ENCODE data around the gene VMP1. TPM values are rescaled to one million over a fixed set of nuclear protein-coding genes. Genes with fewer than 3 reads are reported as not detected.

Gene VMP1
- total RNA-seq, 2 donors from 2014 or later = 175 to 203 TPM

- H3K9me3 ChIP-seq = no peaks in the 10 kb centered on the region
- H3K27ac ChIP-seq = no peak overlapping the region
- H3K27me3 ChIP-seq (replicated peaks; ENCODE audit: insufficient read depth) = no peaks in the 10 kb centered on the region
- intact Hi-C loops (cut with DNase I) = no loop called here
- 81% methylated on average over 7 of the region's 7 CpGs for WGBS
- DNase-seq (ENCODE audit: low spot score) = no peak
- H3K36me3 ChIP-seq = peaks cover 7 to 9% of the 10 kb centered on the region in 2 donors
- no peaks in the 10 kb centered on the region for H3K4me1 ChIP-seq (replicated peaks)
- no peak overlapping the region for H3K4me3 ChIP-seq
- TF ChIP-seq POLR2A (IDR thresholded peaks at IDR 0.05) = no peak
- TF ChIP-seq, protein P1, sequence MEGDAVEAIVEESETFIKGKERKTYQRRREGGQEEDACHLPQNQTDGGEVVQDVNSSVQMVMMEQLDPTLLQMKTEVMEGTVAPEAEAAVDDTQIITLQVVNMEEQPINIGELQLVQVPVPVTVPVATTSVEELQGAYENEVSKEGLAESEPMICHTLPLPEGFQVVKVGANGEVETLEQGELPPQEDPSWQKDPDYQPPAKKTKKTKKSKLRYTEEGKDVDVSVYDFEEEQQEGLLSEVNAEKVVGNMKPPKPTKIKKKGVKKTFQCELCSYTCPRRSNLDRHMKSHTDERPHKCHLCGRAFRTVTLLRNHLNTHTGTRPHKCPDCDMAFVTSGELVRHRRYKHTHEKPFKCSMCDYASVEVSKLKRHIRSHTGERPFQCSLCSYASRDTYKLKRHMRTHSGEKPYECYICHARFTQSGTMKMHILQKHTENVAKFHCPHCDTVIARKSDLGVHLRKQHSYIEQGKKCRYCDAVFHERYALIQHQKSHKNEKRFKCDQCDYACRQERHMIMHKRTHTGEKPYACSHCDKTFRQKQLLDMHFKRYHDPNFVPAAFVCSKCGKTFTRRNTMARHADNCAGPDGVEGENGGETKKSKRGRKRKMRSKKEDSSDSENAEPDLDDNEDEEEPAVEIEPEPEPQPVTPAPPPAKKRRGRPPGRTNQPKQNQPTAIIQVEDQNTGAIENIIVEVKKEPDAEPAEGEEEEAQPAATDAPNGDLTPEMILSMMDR (IDR thresholded peaks at IDR 0.05) = no peak
- no peak for TF ChIP-seq POLR2AphosphoS5 (IDR thresholded peaks at IDR 0.05)
These were observed 13.9 kb upstream of the VMP1 start for GRCh38 chr17:59693582-59693981.

GRCh38 chr17:59694344-59694743 is 13.1 kb upstream of the VMP1 start:
- no peak for TF ChIP-seq POLR2A (IDR thresholded peaks at IDR 0.05)
- no peak for TF ChIP-seq POLR2AphosphoS5 (IDR thresholded peaks at IDR 0.05)
- TF ChIP-seq, protein P1 (IDR thresholded peaks at IDR 0.05) = no peak
- WGBS = 87% methylated on average over 2 of the region's 2 CpGs
- H3K4me1 ChIP-seq (replicated peaks) = no peaks in the 10 kb centered on the region
- intact Hi-C loops (cut with DNase I) = no loop called here
- no peak overlapping the region for H3K27ac ChIP-seq
- no peak overlapping the region for H3K4me3 ChIP-seq
- peaks cover 7 to 9% of the 10 kb centered on the region in 2 donors for H3K36me3 ChIP-seq
- no peaks in the 10 kb centered on the region for H3K9me3 ChIP-seq
- no peaks in the 10 kb centered on the region for H3K27me3 ChIP-seq (replicated peaks; ENCODE audit: insufficient read depth)
- no peak for DNase-seq (ENCODE audit: low spot score)

DNA sequence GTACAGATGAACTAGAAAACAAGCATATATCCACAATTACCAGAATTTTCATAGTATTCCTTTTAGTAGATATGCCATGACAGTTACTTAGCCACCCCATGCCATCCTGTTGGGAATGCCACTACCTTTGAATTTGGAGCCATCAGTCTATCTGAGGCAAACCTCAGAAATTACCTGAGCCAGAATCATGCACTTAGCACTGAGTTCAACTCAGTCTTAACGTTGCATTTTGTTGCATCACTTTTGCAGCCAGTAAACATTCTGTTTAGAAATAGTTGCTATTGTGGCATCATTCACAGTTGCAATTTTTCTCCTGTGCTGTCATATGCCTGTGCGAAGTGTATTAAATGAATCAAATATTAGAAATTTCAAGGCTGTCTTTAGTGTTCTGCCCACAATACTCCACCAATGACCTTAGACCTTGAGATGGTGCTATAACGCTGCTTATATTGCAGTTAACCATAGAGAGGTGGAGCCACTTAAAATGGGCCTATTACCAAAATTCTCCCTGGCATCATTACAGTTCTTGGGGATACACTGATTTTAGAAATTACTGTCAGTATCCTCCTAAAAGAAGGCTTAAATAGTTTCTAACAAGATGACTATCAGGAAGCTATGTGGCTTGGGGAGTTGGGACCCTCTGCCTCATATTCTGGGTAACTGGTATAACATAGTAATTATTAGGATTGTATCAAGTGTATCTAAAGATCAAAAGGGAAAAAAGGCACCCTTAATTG is 11.3 kb upstream of the VMP1 start:
- Histone ChIP-seq H3K4me3 (no peak overlapping the region), H3K27ac (no peak overlapping the region), H3K9me3 (no peaks in the 10 kb centered on the region), H3K4me1 (replicated peaks) (no peaks in the 10 kb centered on the region), H3K27me3 (replicated peaks; ENCODE audit: insufficient read depth) (no peaks in the 10 kb centered on the region), H3K36me3 (peaks cover 4 to 9% of the 10 kb centered on the region in 2 donors)
- DNase-seq (ENCODE audit: low spot score) = no peak
- 70% methylated on average over 3 of the region's 3 CpGs for WGBS
- TF ChIP-seq POLR2A (IDR thresholded peaks at IDR 0.05) (no peak), POLR2AphosphoS5 (IDR thresholded peaks at IDR 0.05) (no peak)
- intact Hi-C loops (cut with DNase I) = no loop called here

DNA sequence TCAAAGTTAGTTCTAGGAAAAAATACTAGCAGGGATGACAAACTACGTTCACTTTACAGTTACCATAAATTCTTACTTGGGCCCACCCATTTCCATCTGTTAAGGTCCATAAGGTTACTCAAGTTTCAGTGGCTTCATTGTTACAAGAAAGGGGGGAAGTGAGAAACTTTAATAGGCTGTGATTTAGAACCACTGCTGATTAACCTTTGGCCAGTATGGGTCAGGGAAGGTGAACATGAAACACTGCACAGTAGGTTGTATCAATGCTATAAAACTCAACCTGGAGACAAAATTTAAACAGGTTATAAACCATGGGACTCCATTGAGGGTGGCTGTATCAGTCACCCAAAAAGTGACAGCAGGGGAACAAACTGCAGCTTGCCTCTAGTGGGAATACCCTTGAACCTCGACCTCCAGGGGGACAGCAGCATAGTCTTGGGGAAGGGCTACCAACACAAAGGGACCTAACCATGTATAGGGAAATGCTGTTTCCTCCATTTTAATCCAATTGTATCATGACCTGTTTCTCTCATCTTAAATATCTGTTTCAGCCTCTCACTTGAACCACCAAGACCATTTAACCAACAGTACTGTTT is 10.7 kb upstream of the VMP1 start:
- H3K36me3 ChIP-seq = peaks cover 0 to 9% of the 10 kb centered on the region in 2 donors
- WGBS = 66% methylated on average over 2 of the region's 2 CpGs

DNA sequence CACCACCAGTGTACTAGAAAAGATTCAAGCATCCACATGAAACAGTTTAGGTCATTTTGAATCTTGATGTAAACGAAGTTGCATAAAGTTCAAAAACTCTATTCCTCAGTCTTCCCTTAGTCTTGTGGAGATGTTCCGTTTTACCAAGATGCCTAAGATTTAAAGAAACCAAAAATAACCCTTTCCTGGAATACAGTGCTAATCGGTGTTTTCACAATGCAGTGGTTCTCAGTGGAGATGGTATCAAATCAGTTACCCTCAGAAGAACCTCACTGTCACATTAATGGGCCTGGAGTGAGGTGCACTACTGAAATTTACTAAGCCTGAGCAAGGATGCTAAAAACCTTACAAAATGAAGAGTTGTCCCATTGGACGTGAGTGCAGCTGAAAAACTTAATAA is 9.3 kb upstream of the VMP1 start:
- Histone ChIP-seq H3K4me1 (replicated peaks) (no peaks in the 10 kb centered on the region), H3K4me3 (no peak overlapping the region), H3K9me3 (no peaks in the 10 kb centered on the region), H3K36me3 (peaks cover 0 to 9% of the 10 kb centered on the region in 2 donors), H3K27me3 (replicated peaks; ENCODE audit: insufficient read depth) (no peaks in the 10 kb centered on the region), H3K27ac (no peak overlapping the region)
- TF ChIP-seq POLR2A (IDR thresholded peaks at IDR 0.05) = no peak
- TF ChIP-seq, protein P1 (IDR thresholded peaks at IDR 0.05) = no peak
- no peak for TF ChIP-seq POLR2AphosphoS5 (IDR thresholded peaks at IDR 0.05)
- DNase-seq (ENCODE audit: low spot score) = no peak
- 79% methylated on average over 4 of the region's 4 CpGs for WGBS
- intact Hi-C loops (cut with DNase I) = no loop called here

More for the DNA sequence above, 10.7 kb upstream of the VMP1 start:
- intact Hi-C loops (cut with DNase I) = no loop called here
- Histone ChIP-seq H3K27ac (no peak overlapping the region), H3K9me3 (no peaks in the 10 kb centered on the region), H3K4me1 (replicated peaks) (no peaks in the 10 kb centered on the region), H3K4me3 (no peak overlapping the region), H3K27me3 (replicated peaks; ENCODE audit: insufficient read depth) (no peaks in the 10 kb centered on the region)
- no peak for TF ChIP-seq POLR2AphosphoS5 (IDR thresholded peaks at IDR 0.05)
- TF ChIP-seq, protein P1 (IDR thresholded peaks at IDR 0.05) = no peak
- TF ChIP-seq POLR2A (IDR thresholded peaks at IDR 0.05) = no peak
- DNase-seq (ENCODE audit: low spot score) = no peak
